Brain pericyte (primary cell): ENCODE results near the gene C1orf232.

Experiments used
- DNase-seq: peaks from one replicate; pipeline ENCODE4 v3.0.0-alpha.2; 2012; ENCODE audit warnings: low read depth, low spot score

The C1orf232 gene

DNA sequence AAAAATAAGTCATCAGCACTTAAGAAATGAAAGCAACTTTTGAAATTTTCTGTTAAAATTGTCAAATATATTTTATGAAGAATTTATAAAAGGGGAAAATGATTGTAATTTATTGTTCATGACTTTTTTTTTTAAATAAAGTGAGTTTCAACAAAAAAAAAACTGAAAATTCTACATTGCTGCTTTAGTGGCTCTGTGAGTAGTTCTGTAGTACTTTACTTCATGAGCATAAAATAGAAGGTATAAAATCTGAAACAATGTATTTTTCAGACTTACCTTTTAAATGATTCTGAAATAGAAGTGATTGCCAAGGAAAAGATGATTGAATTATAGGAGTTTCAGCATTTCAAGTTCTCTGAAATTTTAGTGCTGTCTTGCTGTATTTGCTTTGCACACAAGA is 43.4 kb downstream of the C1orf232 start:
- no peak for DNase-seq

DNA sequence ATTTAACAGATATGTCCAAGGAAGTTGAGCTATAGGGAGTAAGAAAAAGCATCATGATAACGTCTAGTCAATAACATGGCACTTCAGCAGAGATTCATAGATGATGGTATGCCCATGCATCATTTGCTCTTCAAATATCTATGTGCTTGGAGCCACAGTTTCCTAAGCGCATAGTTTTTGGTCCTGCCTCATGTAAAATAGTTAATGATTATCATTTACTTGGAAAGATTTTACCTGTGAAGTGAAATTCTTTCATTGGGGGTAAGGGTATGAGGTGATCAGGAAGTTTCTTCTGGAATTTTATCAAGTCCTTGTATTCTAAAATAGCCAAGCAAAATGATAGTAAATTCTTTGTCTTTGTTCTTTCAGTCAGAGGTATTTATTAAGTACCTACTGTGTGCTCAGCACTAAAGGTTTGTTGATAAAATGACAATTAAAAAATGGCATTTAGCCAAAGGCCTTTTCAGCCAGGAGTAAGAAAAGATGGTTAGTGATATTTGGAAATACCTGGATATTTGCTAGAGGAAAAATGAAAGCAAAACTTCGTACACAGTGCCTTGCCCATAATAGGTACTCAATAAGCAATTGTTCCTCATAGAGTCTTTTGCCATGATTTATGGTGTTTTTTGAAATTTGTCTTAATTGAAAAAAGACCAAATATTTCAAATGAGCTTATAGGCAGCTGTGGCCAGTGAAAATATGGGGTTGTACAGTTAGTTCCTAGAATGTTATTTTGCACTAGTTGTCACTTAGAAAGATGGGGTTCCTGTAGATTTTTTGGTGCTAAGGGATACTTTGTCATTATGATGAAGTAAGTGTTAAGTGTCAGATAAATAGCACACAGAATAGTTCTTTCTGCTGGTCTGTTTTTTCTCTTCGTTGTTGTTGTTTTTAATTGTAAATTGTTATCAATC is 44.1 kb downstream of the C1orf232 start:
- DNase-seq, result no peak

DNA sequence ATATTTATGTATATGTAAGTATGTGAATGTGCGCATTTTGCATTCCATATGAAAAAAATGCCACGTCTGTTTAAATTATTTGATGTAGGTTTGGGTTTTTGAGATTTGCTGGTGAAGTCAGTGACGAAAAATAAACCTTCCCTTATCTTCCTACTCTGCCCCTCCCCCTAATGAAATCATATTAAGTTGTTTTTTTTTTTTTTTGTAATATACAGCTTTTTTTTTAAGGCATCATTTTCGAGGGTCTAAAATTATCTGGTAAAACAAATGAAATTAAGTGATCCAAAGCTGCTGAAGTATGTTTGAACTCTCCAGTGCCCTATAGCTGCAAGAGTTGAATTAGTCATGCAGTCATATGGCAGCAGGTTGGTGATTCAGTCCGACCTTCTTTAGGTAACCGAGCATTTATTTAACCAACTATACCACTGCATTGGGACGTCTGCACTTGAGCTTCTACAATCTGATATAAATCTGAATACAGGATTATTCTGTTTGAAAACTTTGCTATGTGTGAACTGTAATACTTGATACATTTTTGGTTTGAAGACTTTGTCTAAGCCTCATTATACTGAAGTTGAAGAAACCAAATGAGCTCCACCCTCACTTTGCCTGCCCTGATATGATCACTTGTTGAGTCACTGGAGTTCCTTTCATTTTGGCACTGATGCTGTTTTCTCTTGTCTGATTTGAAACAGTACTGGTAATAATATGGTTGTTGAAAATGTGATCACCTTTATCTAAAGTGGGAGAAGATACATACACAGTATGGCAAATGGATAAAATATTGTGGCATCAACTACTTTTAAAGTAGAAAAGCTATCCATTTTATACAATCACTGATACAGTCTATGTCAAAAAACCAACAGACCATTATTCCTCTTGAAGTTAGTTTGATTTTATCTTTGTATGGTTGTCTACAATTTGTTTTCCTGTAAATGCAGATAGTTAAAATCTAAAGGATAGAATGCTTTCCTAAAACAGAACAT is 45.5 kb downstream of the C1orf232 start:
- no peak for DNase-seq

DNA sequence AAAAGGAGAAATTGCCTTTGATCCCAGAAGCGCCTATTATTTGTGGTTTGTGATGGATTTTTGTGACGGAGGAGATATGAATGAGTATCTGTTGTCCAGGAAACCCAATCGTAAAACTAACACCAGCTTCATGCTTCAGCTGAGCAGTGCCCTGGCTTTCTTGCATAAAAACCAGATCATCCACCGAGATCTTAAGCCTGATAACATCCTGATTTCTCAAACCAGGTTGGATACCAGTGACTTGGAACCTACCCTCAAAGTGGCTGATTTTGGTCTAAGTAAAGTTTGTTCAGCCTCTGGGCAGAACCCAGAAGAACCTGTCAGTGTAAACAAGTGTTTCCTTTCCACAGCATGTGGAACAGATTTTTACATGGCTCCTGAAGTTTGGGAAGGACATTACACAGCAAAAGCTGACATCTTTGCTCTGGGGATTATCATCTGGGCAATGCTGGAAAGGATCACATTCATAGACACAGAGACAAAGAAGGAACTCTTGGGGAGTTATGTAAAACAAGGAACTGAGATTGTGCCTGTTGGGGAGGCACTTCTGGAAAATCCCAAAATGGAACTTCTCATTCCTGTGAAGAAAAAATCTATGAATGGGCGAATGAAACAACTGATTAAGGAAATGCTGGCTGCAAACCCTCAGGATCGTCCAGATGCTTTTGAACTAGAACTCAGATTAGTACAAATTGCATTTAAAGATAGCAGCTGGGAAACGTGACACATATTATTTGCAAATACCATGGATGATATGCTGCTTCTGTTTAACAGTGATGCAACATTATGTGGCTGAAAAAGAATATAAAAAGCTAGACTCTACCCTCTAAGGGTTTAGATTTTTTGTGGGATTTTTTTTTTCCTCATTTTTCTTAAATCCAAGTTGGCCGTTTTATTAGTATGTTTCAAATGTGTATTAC is 46.6 kb downstream of the C1orf232 start:
- DNase-seq, result no peak

DNA sequence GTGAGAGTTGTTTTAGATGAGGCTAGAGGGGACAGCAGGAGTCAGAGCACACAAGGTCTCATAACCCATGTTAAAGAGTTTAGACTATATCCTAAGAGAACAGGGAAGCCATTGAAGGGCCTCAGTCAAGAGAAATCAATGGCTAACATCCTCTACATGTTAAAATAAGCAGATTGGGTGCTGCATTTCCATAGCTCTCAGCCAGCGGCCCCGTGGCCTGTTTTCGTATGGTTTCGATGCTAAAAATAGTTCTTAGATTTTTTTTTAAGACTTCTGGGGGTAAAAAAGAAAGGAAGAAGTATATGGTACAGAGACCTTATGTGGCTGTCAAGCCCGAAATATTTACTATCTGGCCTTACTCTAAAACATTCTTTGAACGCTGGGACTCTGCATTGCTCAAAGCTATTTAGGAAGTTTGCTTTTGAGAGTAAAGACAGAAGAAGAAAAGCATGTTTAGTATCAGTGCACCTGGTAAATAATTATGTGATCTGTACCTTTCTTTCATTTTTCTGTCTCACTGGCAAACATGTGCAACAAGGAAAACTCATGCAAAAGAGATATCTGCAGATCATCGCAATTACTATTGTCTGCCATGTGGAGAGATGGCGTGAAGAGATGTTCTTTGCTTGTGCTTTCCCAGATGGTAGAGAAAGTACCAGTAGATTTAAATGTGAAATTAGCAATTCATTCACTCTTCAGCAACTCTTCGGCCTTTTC is 48.7 kb downstream of the C1orf232 start:
- DNase-seq, result no peak

DNA sequence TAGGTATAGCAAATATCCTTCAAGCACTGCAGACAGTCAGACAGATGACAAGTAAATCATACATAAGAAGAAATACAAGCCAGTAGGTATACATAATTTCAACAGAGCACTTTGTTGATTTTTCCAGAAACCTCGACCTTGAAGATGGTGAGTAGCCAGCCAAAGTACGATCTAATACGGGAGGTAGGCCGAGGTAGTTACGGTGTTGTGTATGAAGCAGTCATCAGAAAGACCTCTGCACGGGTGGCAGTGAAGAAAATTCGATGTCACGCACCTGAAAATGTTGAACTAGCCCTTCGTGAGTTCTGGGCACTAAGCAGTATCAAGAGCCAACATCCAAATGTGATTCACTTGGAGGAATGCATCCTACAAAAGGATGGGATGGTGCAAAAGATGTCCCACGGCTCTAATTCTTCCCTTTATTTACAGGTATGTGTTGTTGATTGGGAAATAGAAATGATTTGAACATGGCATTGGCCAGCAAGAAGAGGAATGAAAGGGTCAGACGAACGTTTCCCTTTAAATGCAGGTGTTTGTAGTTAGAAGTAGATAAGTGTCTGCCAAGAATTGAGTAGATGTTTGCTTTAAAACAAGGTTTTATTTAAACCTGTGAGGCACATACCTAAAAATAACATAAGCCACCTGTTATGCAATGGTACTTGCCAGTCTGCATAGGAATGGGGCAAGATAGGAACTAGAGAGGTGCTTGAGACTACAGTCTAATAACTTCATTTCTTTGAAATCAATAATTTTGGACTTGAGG is 54.4 kb downstream of the C1orf232 start:
- DNase-seq, result no peak
